Hippocampal formation (tissue), 2 donors: ENCODE results near the gene LAMC2.

Experiments
- DNase-seq, 2 donors: peaks; one replicate each; lab custom pipeline; 2025; lab: John Stamatoyannopoulos, UW

The LAMC2 gene

GRCh38 chr1:183287191-183287675, 101.2 kb downstream of the LAMC2 start:
- DNase-seq, result no peak

DNA sequence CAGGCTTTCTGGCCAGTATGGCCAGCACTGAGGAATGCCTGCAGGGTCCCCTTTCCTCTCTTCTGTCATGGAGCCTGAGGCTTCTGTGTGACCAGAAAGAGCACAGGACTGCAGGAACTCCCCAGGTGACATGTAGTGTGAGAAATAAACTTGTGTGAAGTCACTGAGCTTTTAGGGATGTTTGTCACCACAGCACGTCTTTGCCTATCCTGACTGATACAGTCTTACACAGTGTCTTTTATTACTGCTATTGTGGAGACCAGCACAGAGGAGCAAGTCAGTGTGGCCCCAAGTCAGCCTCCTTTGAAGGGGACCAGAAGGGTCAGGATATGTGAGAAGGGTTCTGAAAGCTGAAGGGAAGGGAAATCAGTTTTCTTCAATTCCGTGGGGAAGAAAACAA, 102.5 kb downstream of the LAMC2 start:
- no peak for DNase-seq

- no peak for DNase-seq
These were observed 103.0 kb downstream of the LAMC2 start for GRCh38 chr1:183289051-183289496.

DNA sequence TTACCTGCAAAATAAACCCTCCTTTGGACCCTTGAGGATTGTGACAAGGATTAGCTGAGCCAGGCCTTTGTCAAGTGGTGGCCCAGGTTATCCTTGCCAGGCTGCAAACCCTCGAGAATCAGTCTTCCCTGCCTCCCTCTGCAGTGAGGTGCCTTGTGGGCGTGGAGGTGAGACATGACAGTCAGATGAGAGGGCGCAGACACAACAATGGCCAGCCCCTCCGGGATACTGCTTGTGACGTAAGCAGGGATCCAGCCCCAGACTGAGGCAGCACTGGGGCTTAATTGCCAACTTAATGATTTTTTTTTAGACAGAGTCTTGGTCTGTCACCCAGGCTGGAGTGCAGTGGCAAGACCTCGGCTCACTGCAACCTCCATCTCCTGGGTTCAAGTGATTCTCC, 104.6 kb downstream of the LAMC2 start:
- DNase-seq, result no peak

DNA sequence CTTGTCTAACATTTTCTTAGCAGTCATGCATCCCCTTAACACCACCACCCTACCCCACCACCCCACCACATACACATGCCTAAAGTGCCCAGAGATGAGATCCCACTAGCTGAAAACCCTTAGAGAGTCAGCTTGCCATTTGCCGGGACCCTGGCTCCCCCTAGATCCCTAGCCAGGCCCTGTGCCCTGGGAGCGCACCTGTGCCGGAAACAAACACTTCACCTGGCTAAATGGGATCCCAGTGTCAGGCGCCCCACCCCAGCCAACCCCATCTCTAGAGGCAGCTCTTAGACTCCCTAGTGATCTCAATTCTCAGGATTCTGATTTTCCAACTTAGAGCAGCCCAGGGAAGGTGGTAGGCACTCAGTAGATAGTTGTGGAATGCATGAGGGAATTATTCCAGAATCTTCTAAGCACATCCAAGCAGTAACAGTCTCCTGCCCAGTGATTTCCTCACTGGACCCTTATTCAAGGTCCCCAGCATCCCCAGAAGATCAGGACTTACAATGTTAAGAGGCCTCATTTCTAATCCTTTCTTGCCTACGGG, 105.2 kb downstream of the LAMC2 start:
- DNase-seq, result no peak

GRCh38 chr1:183291802-183292514, 105.9 kb downstream of the LAMC2 start:
- no peak for DNase-seq

- no peak for DNase-seq
These were observed 107.2 kb downstream of the LAMC2 start for GRCh38 chr1:183293241-183293640.

GRCh38 chr1:183293876-183294275, 107.8 kb downstream of the LAMC2 start:
- no peak for DNase-seq
